Adrenal gland (tissue), 12 donors: ENCODE data around the gene DPP9. TPM values are rescaled to one million over a fixed set of nuclear protein-coding genes. Genes with fewer than 3 reads are reported as not detected.

Source experiments
- DNase-seq, 7 donors: peaks; one replicate each; pipeline ENCODE4 v3.0.0-alpha.2; 2019 to 2020
- H3K27ac ChIP-seq, 5 donors: fragments of 200-600 bp; sonication (generic) in 4 of 5; 1 replicate in 3 of 5; 2 replicates in 2 of 5; pipeline versions ENCODE4 v1.5.1 to v1.8.0; 2016 to 2020; ENCODE audit warnings: mild to moderate bottlenecking in 1 of 5
- H3K27me3 ChIP-seq: fragments of 200-600 bp; 2 replicates; pipeline ENCODE4 v1.8.0; 2021
- H3K36me3 ChIP-seq, 2 donors: fragments of 200-600 bp; replicated peaks in 1 of 2; 1 replicate in 1 of 2; 2 replicates in 1 of 2; pipeline versions ENCODE4 v1.5.1 to v1.8.0; 2018 to 2022
- H3K4me1 ChIP-seq, 2 donors: fragments of 200-600 bp; replicated peaks in 1 of 2; 1 replicate in 1 of 2; 2 replicates in 1 of 2; pipeline versions ENCODE4 v1.5.1 to v1.8.0; 2018 to 2021
- H3K4me3 ChIP-seq, 4 donors: fragments of 200-600 bp; sonication (generic) in 3 of 4; one replicate each; pipeline ENCODE4 v1.5.1; 2016 to 2018
- H3K9me3 ChIP-seq, 3 donors: fragments of 200-600 bp; sonication (generic) in 1 of 3; replicated peaks in 1 of 3; 1 replicate in 2 of 3; 2 replicates in 1 of 3; pipeline versions ENCODE4 v1.5.1 to v1.8.0; 2016 to 2021
- CTCF ChIP-seq, 6 experiments: fragments of 450-650 bp in 4 of 6; fragments of 200-600 bp in 2 of 6; sonication (generic) in 1 of 6; IDR thresholded peaks; 1 replicate in 5 of 6; 2 replicates in 1 of 6; pipeline versions ENCODE4 v1.5.1 to v1.8.0; 2016 to 2021; ENCODE audit warnings: antibody characterized with exemption in 6 of 6, mild to moderate bottlenecking in 2 of 6, moderate library complexity in 1 of 6
- POLR2A ChIP-seq, 2 donors: fragments of 450-650 bp; IDR thresholded peaks; one replicate each; pipeline ENCODE4 v1.6.1; 2017; ENCODE audit warnings: antibody characterized with exemption in 2 of 2, mild to moderate bottlenecking in 2 of 2, moderate library complexity in 1 of 2
- WGBS, 4 donors: extraction: QIAGEN DNeasy Blood & Tissue Kit in 2 of 4; methylation state at CpG; one replicate each; pipeline versions ENCODE4 v1.1.5 to v1.1.7; 2013 to 2017; 5-methylcytosine and 5-hydroxymethylcytosine counted together
- intact Hi-C, 2 donors: fragments of 100-400 bp; cut with DNase I; formaldehyde crosslinking; loops; one replicate each; pipeline versions ENCODE4 v1.14.1 to v1.15.0; 2022 to 2023
- polyA plus RNA-seq, 3 donors: library from polyadenylated mRNA; stranded (reverse); fragments of 200-250 nt in 2 of 3; fragments of 350-450 nt in 1 of 3; fragmentation: Illumina TruSeq in 1 of 3; extraction: RNeasy Lipid Tissue Mini Kit (QIAGEN cat#74804) in 1 of 3; gene quantifications; one replicate each; pipeline ENCODE4 v1.2.3, GENCODE V29; 2013 to 2014
- total RNA-seq, 9 donors: library from RNA; depleted of rRNA in 4 of 9; stranded (reverse); fragments of >200 nt in 4 of 9; fragments of 120-200 nt in 1 of 9; fragmentation: NEBNext Ultra II Directional in 1 of 9; extraction: Animal tissue kit (Norgen Biotek cat#: 25700) in 1 of 9; gene quantifications; one replicate each; pipeline versions ENCODE4 v1.1.0 to v1.2.4, GENCODE V29; 2013 to 2023
- donor health status: healthy with polysubstance abuse.
- donor health status: Bipolar disorder and iron deficiency.
- donor health status: DM: yes; HTN: yes; CAD: no.
- donor health status: DM: no; HTN: no; CAD: no.
- donor health status: DM: no; HTN: no; CAD: no.
- donor health status: DM: yes; HTN: yes; CAD: no.

Gene DPP9
- total and polyA plus RNA-seq, 12 donors: 9.5 to 117 (median 46.9) TPM

- WGBS, 4 donors: 70 to 78% (median 72%) methylated on average over 6 of the region's 6 CpGs
- TF ChIP-seq POLR2A (IDR thresholded peaks at IDR 0.05): no peak
- no peak for TF ChIP-seq CTCF (IDR thresholded peaks at IDR 0.05)
- intact Hi-C loops: no loop called here
These were observed 30.6 kb upstream of the DPP9 start for GRCh38 chr19:4754248-4754647.

DNA sequence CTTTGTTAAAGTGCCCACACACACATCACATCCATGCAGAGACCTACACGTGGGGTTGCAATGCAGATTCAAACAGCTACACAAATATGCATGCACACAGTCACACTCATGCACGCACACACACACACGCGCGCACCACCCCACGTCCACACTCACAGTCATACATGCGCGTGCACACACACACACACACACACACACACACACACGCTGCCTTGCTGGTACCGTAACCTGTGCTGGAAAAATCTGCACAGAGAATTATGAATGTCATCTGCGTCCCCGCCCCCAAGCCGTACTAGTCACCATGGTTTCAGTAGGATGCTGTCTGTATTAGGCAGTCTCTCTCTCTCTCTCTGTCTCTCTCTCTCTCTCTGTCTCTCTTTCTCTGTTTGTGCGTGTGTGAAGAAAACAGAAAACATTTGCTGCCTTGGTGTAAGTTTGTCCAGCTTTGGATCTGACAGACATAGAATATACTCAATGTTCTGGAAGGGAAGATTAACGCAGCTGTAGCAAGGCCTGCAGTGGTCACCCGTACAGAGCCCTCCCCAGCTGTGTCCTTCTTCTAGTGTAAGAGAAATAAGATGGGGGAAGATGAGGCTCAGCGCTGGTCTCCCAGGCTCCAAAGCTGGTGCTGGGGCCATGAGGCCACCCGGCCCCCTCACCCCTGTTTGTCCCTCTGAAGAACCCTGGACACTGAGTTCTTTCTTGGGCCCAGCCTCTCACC, 26.4 kb upstream of the DPP9 start:
- Histone ChIP-seq H3K4me1 (peaks cover 6 to 9% of the 10 kb centered on the region in 2 donors), H3K36me3 (no peaks in the 10 kb centered on the region), H3K4me3 (no peak overlapping the region), H3K27me3 (no peaks in the 10 kb centered on the region), H3K9me3 (no peaks in the 10 kb centered on the region), H3K27ac (no peak overlapping the region)
- TF ChIP-seq CTCF (IDR thresholded peaks at IDR 0.05): no peak
- no peak for TF ChIP-seq POLR2A (IDR thresholded peaks at IDR 0.05)
- WGBS, 4 donors: 66 to 75% (median 73%) methylated on average over 16 to 18 of the region's 18 CpGs
- intact Hi-C loops: no loop called here
- no peak for DNase-seq

More at GRCh38 chr19:4754248-4754647, 30.6 kb upstream of the DPP9 start:
- Histone ChIP-seq H3K36me3 (no peaks in the 10 kb centered on the region), H3K4me1 (no peaks in the 10 kb centered on the region), H3K27me3 (no peaks in the 10 kb centered on the region), H3K9me3 (no peaks in the 10 kb centered on the region), H3K4me3 (no peak overlapping the region), H3K27ac (no peak overlapping the region)
- no peak for DNase-seq

DNA sequence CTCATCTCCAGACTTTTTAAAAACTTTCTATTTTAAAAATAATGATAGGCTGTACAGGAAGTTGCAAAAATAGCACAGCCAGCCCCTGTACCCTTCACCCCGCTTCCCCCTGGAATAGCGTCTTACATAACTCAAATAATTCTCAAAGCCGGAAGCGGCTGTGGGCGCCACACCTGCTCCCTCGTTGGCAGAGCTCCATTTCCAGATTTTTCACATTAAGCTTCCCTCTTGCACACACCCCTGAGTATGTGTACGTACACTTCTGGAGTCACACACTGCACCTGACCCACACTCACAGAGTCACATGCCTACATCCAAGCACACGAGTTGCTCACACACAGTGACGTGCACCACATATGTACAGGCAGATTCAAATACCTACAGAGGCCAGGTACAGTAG, 24.9 kb upstream of the DPP9 start:
- no peak for TF ChIP-seq CTCF (IDR thresholded peaks at IDR 0.05)
- no peak for TF ChIP-seq POLR2A (IDR thresholded peaks at IDR 0.05)
- 52 to 62% (median 56%) methylated on average over 9 of the region's 9 CpGs for WGBS, 4 donors

DNA sequence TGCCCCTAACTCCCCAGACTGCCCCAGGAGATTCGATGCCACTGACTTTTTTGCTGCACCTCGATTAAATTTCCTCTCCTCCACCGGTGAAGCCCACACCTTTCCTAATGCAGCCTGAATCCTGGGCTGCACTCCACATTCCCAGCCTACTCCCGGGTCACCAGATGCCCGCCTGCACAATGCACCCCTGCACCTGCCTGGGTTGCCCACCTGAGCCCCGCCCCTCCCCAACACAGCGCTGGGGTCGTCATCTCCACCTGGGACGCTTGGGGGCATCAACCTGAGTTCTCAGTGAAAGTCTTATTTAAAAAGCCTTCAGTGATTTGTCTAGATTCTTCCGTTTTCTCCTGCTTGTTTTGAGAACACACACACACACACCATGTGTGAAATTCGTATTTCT, 24.5 kb upstream of the DPP9 start:
- no peak for TF ChIP-seq CTCF (IDR thresholded peaks at IDR 0.05)
- TF ChIP-seq POLR2A (IDR thresholded peaks at IDR 0.05): no peak
- H3K27me3 ChIP-seq: no peaks in the 10 kb centered on the region
- 42 to 47% (median 45%) methylated on average over 11 of the region's 11 CpGs for WGBS, 4 donors
- no peaks in the 10 kb centered on the region for H3K36me3 ChIP-seq
- intact Hi-C loops: no loop called here
- H3K4me3 ChIP-seq: no peak overlapping the region
- H3K27ac ChIP-seq: no peak overlapping the region
- H3K9me3 ChIP-seq: no peaks in the 10 kb centered on the region
- H3K4me1 ChIP-seq: peaks cover 18 to 25% of the 10 kb centered on the region in 2 donors
- DNase-seq: no peak

More for the DNA sequence above, 24.9 kb upstream of the DPP9 start:
- Histone ChIP-seq H3K27me3 (no peaks in the 10 kb centered on the region), H3K4me3 (no peak overlapping the region), H3K36me3 (no peaks in the 10 kb centered on the region), H3K27ac (no peak overlapping the region), H3K9me3 (no peaks in the 10 kb centered on the region), H3K4me1 (peaks cover 14 to 21% of the 10 kb centered on the region in 2 donors)
- DNase-seq: no peak
- intact Hi-C loops: no loop called here
